Measurements from ENCODE around the gene PHF21A. TPM values are rescaled to one million over a fixed set of nuclear protein-coding genes. Genes with fewer than 3 reads are reported as not detected.

The PHF21A gene
- total and polyA plus RNA-seq, 2 experiments from 2014 or later: 42.1 to 55.6 TPM

GRCh38 chr11:45889966-45890365 lies 231.3 kb downstream of the PHF21A start:
- no peak for DNase-seq (ENCODE audit: low read depth in 1 of 2, low spot score in 1 of 2)
- peaks cover 30% of the 10 kb centered on the region for H3K27me3 ChIP-seq
- H3K4me1 ChIP-seq (ENCODE audit: low read depth): no peaks in the 10 kb centered on the region
- H3K9me3 ChIP-seq (ENCODE audit: low read depth): no peaks in the 10 kb centered on the region
- no peaks in the 10 kb centered on the region for H3K36me3 ChIP-seq
- no peak overlapping the region for H3K4me3 ChIP-seq
- no peak for TF ChIP-seq CTCF (IDR thresholded peaks at IDR 0.05; ENCODE audit: low read depth, low read length)
- H3K27ac ChIP-seq: no peak overlapping the region

GRCh38 chr11:45889555-45889954 lies 231.7 kb downstream of the PHF21A start:
- no peak for TF ChIP-seq CTCF (IDR thresholded peaks at IDR 0.05; ENCODE audit: low read depth, low read length)
- DNase-seq (ENCODE audit: low read depth in 1 of 2, low spot score in 1 of 2): no peak
- Histone ChIP-seq H3K4me1 (ENCODE audit: low read depth) (no peaks in the 10 kb centered on the region), H3K27me3 (peaks cover 30% of the 10 kb centered on the region), H3K36me3 (no peaks in the 10 kb centered on the region), H3K4me3 (no peak overlapping the region), H3K27ac (no peak overlapping the region), H3K9me3 (ENCODE audit: low read depth) (no peaks in the 10 kb centered on the region)

- no peak for TF ChIP-seq CTCF (IDR thresholded peaks at IDR 0.05; ENCODE audit: low read depth, low read length)
- no peak for DNase-seq (ENCODE audit: low read depth in 1 of 2, low spot score in 1 of 2)
Observed at GRCh38 chr11:45887587-45887986, 233.7 kb downstream of the PHF21A start.

GRCh38 chr11:45886816-45887520 lies 234.3 kb downstream of the PHF21A start:
- Histone ChIP-seq H3K36me3 (no peaks in the 10 kb centered on the region), H3K9me3 (ENCODE audit: low read depth) (no peaks in the 10 kb centered on the region), H3K27me3 (peaks cover 30% of the 10 kb centered on the region), H3K4me3 (no peak overlapping the region), H3K4me1 (ENCODE audit: low read depth) (no peaks in the 10 kb centered on the region), H3K27ac (no peak overlapping the region)
- TF ChIP-seq CTCF (IDR thresholded peaks at IDR 0.05; ENCODE audit: low read depth, low read length): no peak
- DNase-seq (ENCODE audit: low read depth in 1 of 2, low spot score in 1 of 2): no peak

More at GRCh38 chr11:45887587-45887986, 233.7 kb downstream of the PHF21A start:
- no peaks in the 10 kb centered on the region for H3K4me1 ChIP-seq (ENCODE audit: low read depth)
- no peaks in the 10 kb centered on the region for H3K9me3 ChIP-seq (ENCODE audit: low read depth)
- H3K4me3 ChIP-seq: no peak overlapping the region
- H3K27me3 ChIP-seq: peaks cover 30% of the 10 kb centered on the region
- H3K27ac ChIP-seq: no peak overlapping the region
- H3K36me3 ChIP-seq: no peaks in the 10 kb centered on the region

GRCh38 chr11:45885921-45886721 lies 235.1 kb downstream of the PHF21A start:
- Histone ChIP-seq H3K27me3 (peaks cover 30% of the 10 kb centered on the region), H3K4me1 (ENCODE audit: low read depth) (no peaks in the 10 kb centered on the region), H3K27ac (no peak overlapping the region), H3K36me3 (peaks cover under 1% of the 10 kb centered on the region), H3K9me3 (ENCODE audit: low read depth) (no peaks in the 10 kb centered on the region), H3K4me3 (peak overlapping the region; percentile 63)
- DNase-seq (ENCODE audit: low read depth in 1 of 2, low spot score in 1 of 2): no peak
- no peak for TF ChIP-seq CTCF (IDR thresholded peaks at IDR 0.05; ENCODE audit: low read depth, low read length)

Data from cardiac muscle cell (in vitro differentiated cells and primary cell).